Bronchial epithelial cell (primary cell): ENCODE data around the gene ROMO1. TPM values are rescaled to one million over a fixed set of nuclear protein-coding genes. Genes with fewer than 3 reads are reported as not detected.

Experiments used
- DNase-seq: peaks from one replicate; pipeline ENCODE4 v3.0.0-alpha.2; 2010; ENCODE audit warnings: low read depth
- FAIRE-seq: peaks from 2 replicates; lab custom pipeline; 2011; peaks lifted over from hg19 to GRCh38; lab: Jason Lieb, UNC
- H3K27me3 ChIP-seq: 2 replicates; pipeline ENCODE4 v1.5.1; 2011; ENCODE audit warnings: low read length; ENCODE audit not compliant: control insufficient read depth, insufficient read depth
- H3K36me3 ChIP-seq: 2 replicates; pipeline ENCODE4 v1.5.1; 2011; ENCODE audit warnings: low read length; ENCODE audit not compliant: control insufficient read depth, insufficient read depth
- H3K4me3 ChIP-seq: 2 replicates; pipeline ENCODE4 v1.5.1; 2011; ENCODE audit warnings: mild to moderate bottlenecking, low read depth, low read length, control low read depth
- total RNA-seq: library from RNA; depleted of rRNA; stranded (reverse); fragments of >200 nt; gene quantifications from 2 replicates; pipeline ENCODE4 v1.2.1, GENCODE V29; 2014
- TF ChIP-seq, protein P1 (sequence below): IDR thresholded peaks from 2 replicates; pipeline ENCODE4 v1.5.1; 2011; ENCODE audit warnings: mild to moderate bottlenecking, moderate library complexity, low read length, control low read depth, inconsistent platforms; ENCODE audit not compliant: insufficient read depth, severe bottlenecking

Gene ROMO1
- total RNA-seq, 1 donor from 2014 or later, result 165 TPM

DNA sequence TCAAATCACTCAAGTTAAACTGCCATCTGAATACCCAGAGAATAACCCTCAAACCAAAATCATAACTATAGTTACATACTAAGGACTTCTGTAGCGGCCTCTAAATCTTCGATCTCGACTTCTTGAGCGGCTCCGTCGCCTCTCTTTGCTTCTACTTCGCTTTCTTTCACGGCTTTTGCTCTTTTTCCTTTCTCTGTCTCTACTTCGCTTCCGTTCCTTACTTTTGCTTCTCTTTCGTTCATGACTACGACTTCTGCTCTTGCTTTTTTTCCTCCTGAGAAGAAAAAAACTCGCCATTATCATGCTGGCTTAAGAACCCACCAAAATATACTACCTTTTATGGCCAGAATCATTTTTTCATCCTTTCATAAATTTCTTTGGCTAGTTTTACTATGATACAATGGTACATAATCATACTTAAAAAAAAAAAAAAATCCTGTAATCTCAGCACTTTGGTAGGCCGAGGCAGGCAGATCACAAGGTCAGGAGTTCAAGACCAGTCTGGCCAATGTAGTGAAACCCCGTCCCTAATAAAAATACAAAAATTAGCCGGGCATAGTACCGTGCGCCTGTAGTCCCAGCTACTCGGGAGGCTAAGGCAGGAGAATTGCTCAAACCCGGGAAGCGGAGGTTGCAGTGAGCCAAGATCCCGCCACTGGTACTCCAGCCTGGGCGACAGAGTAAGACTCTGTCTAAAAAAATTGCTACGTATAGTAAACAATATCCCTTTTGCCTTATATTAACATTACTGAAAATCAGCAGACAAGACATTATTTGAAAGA, 32.8 kb downstream of the ROMO1 start:
- FAIRE-seq, result no peak
- TF ChIP-seq, protein P1, sequence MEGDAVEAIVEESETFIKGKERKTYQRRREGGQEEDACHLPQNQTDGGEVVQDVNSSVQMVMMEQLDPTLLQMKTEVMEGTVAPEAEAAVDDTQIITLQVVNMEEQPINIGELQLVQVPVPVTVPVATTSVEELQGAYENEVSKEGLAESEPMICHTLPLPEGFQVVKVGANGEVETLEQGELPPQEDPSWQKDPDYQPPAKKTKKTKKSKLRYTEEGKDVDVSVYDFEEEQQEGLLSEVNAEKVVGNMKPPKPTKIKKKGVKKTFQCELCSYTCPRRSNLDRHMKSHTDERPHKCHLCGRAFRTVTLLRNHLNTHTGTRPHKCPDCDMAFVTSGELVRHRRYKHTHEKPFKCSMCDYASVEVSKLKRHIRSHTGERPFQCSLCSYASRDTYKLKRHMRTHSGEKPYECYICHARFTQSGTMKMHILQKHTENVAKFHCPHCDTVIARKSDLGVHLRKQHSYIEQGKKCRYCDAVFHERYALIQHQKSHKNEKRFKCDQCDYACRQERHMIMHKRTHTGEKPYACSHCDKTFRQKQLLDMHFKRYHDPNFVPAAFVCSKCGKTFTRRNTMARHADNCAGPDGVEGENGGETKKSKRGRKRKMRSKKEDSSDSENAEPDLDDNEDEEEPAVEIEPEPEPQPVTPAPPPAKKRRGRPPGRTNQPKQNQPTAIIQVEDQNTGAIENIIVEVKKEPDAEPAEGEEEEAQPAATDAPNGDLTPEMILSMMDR, result no peak

DNA sequence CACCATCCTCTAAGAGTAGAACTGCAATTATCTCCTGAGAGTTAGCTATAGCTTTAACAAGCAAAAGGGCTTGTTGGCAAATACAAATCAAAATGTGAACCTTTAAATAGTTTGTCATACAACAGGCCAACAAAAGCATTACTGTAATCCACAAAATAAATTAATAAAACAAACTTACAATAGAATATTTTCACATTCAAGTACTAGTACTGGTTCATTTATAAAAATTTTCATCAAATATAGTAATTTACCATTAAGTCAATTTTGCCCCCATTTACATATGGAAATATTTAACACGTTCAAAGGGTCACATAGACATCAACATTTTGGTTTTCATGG, 33.4 kb downstream of the ROMO1 start:
- H3K36me3 ChIP-seq, result peaks cover 29% of the 10 kb centered on the region
- no peak for FAIRE-seq
- no peaks in the 10 kb centered on the region for H3K27me3 ChIP-seq
- TF ChIP-seq, protein P1, result no peak
- DNase-seq, result no peak
- no peak overlapping the region for H3K4me3 ChIP-seq

More for the DNA sequence above, 32.8 kb downstream of the ROMO1 start:
- H3K27me3 ChIP-seq, result no peaks in the 10 kb centered on the region
- DNase-seq, result no peak
- peaks cover 29% of the 10 kb centered on the region for H3K36me3 ChIP-seq
- H3K4me3 ChIP-seq, result no peak overlapping the region

DNA sequence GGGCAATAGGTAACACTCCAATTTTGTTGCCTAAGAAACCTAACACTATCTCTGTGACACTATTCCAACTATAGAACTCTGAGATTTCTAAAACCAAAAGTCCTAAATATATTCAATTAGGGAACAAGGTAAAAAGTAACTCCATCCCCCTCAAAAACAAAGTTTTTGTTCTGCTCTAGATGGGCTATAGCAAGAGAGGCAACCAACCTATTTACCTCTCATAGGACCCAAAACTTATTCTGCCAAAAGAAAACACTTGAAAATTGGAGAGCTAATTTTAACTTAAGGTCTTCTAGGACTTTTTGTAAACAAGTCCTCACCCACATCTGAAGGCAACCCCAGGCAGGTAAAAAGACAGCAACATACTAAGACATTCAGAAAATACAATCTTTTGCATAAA, 35.2 kb downstream of the ROMO1 start:
- no peaks in the 10 kb centered on the region for H3K27me3 ChIP-seq
- TF ChIP-seq, protein P1, result no peak
- no peak overlapping the region for H3K4me3 ChIP-seq
- H3K36me3 ChIP-seq, result peaks cover 32% of the 10 kb centered on the region
- DNase-seq (no peak), FAIRE-seq (no peak)

DNA sequence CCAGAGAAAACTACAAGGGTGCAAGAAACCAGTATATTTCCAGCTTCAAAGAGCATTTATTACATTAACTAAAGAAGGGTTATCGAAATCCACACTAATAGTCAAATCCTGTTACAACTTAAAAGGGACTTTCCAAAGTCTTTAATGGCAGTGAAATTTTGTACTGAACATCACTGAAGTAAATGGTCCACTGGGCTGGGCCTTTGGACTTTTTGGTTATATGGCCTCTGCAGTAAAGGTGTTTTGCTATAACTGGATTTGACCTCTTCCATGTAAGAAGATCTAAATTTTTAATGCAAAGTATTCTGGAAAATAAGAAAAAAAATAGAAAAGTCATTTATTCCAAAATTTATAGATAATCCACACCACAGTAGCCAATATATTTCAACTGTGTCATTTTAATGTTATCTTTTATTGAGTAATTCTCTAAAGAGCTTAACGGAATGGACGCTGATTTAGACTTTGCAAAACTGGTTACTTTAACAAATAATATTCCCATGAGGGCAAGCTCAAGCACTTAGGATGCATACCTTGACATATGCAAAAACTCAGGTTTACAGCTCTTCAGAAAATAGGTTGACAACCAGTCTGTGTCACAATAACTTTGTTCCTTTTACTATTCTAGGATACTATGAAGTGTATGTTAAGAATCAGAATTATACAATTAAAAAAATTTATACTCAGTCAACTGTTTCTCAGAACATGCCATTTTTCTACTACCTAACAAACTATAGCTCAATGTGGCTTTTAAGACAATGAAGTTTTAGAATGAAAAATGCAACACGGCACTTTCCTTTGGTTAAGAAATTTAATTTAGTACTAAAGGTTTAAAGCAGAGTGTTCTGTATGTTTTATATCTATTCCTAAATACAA, 35.8 kb downstream of the ROMO1 start:
- TF ChIP-seq, protein P1, result no peak
- Histone ChIP-seq H3K36me3 (peaks cover 32% of the 10 kb centered on the region), H3K27me3 (no peaks in the 10 kb centered on the region), H3K4me3 (no peak overlapping the region)
- DNase-seq (no peak), FAIRE-seq (no peak)

DNA sequence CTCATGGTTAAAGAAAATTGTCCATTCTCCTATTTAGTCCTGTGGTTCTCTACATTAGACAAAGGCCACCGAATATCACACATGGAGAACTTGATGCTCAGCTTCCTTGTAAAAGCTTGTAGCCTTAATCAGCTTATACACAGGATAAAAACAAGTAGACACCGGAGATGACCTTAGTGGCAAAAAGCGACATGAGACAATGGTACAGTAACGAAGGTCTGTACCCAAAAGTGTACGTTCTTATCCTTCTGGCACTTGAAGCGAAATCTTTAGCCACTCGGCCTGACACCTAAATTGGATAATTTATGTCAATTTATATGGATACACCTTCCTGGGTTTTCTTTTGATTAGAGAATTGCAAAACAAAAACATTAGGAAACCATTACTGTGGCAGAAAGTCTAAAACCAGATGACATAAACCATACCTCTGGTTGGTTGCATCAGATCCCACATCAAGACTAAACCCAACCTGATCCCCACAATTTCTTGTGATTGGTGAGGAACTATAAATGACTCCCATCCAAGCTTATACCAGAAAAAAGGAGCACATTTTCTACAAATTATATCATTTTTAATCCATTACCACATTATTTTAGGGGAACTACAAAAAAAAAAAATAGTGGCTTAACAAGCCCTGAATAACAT, 36.7 kb downstream of the ROMO1 start:
- Histone ChIP-seq H3K36me3 (peaks cover 30% of the 10 kb centered on the region), H3K4me3 (no peak overlapping the region), H3K27me3 (no peaks in the 10 kb centered on the region)
- FAIRE-seq, result no peak
- TF ChIP-seq, protein P1, result no peak
- no peak for DNase-seq
